ENCODE data around the gene RHBDF1.

DNA sequence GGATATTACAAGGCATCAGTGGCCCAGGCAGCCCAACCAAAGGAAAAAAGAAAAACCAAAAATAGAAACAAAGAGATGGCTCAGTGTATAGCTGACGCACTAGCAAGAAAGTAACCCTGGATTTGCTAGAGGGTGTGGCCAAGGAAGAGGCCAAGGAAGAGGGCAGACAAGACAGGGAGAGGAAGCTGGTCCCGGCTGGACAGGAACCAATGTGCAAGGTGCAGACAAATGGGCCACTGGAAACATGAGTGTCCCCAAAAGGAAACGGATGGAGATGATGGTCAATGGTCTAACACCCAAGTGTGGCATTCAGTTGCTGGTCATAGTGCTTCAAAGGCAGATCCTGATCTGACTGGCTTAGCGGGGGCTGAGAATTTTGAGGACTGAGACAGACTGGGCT is 29.7 kb downstream of the RHBDF1 start:
- TF ChIP-seq, protein P1, sequence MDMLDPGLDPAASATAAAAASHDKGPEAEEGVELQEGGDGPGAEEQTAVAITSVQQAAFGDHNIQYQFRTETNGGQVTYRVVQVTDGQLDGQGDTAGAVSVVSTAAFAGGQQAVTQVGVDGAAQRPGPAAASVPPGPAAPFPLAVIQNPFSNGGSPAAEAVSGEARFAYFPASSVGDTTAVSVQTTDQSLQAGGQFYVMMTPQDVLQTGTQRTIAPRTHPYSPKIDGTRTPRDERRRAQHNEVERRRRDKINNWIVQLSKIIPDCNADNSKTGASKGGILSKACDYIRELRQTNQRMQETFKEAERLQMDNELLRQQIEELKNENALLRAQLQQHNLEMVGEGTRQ (IDR thresholded peaks at IDR 0.05), result no peak
- TF ChIP-seq REST (IDR thresholded peaks at IDR 0.05) (no peak), BCL3 (IDR thresholded peaks at IDR 0.05) (no peak), RCOR1 (IDR thresholded peaks at IDR 0.05; ENCODE audit: low read depth, low read length) (no peak), CBX8 (IDR thresholded peaks at IDR 0.05) (no peak), HDAC2 (IDR thresholded peaks at IDR 0.05) (no peak), CEBPB (IDR thresholded peaks at IDR 0.05) (no peak), POLR2AphosphoS2 (conservative IDR thresholded peaks at IDR 0.05; ENCODE audit: low read length) (no peak), RFX5 (IDR thresholded peaks at IDR 0.05) (no peak), ESRRA (IDR thresholded peaks at IDR 0.05; ENCODE audit: borderline replicate concordance, low read length) (no peak)
- TF ChIP-seq, protein P2, sequence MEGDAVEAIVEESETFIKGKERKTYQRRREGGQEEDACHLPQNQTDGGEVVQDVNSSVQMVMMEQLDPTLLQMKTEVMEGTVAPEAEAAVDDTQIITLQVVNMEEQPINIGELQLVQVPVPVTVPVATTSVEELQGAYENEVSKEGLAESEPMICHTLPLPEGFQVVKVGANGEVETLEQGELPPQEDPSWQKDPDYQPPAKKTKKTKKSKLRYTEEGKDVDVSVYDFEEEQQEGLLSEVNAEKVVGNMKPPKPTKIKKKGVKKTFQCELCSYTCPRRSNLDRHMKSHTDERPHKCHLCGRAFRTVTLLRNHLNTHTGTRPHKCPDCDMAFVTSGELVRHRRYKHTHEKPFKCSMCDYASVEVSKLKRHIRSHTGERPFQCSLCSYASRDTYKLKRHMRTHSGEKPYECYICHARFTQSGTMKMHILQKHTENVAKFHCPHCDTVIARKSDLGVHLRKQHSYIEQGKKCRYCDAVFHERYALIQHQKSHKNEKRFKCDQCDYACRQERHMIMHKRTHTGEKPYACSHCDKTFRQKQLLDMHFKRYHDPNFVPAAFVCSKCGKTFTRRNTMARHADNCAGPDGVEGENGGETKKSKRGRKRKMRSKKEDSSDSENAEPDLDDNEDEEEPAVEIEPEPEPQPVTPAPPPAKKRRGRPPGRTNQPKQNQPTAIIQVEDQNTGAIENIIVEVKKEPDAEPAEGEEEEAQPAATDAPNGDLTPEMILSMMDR (IDR thresholded peaks at IDR 0.05), result no peak
